GM18519 (cell line): ENCODE measurements around the gene SAMMSON.

ENCODE experiments used
- ATAC-seq: cut with Tn5 transposase; IDR thresholded peaks from one replicate; pipeline ENCODE4 v1.9.1; 2021; ENCODE audit warnings: mild to moderate bottlenecking, moderate library complexity; ENCODE audit not compliant: unreplicated experiment, low FRiP score

The SAMMSON gene

DNA sequence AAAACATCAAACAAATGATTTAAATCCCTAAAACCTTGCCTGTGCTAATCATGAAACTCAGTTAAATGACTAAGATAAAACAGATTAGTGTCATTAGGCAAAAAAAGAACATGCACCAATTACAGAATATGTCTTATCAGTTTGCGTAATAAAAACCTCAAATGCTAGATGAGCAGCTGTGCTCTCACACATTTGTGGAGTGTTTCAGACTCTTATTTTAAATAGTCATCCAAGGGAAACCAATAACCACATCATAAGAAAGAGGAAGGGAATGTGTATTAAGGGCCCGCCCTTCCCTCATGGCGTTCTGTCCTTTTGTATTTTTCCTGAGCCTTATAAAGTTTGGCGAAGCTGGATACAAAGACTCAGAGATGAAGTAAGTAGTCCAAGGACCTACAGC is 6.6 kb downstream of the SAMMSON start:
- ATAC-seq = no peak

DNA sequence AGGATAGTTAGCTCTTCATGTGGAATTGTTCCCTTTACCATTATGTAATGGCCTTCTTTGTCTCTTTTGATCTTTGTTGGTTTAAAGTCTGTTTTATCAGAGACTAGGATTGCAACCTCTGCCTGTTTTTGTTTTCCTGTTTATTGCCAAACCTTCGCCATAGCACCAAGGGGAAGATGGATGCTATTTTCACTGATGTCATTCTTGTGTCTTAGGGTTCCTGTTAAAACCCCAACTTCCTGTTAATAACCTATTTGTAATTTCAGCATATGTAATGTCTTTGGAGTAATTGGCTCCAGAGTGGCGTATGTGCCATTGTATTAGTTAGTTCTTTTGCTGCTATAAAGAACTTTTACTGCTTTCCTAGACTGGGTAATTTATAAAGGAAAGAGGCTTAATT is 10.8 kb downstream of the SAMMSON start:
- no peak for ATAC-seq

DNA sequence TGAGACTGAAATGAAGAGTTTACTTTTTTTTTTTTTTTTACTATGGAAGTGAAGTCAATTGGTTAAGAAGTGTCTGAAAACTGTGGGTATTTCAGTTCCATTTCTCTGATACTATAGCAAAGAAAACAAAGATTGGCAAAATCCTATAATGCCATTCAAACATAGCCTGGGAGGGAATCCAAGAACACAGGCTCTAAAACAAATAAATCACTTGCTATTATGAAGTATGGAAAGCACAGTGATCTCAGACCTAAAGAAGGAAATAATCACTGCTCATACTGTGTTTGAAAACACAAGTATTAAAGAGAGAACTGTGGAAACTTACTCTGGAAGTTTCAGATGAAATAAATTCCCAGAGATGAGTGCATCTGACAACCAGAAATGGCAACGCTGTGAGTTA is 12.0 kb downstream of the SAMMSON start:
- no peak for ATAC-seq

DNA sequence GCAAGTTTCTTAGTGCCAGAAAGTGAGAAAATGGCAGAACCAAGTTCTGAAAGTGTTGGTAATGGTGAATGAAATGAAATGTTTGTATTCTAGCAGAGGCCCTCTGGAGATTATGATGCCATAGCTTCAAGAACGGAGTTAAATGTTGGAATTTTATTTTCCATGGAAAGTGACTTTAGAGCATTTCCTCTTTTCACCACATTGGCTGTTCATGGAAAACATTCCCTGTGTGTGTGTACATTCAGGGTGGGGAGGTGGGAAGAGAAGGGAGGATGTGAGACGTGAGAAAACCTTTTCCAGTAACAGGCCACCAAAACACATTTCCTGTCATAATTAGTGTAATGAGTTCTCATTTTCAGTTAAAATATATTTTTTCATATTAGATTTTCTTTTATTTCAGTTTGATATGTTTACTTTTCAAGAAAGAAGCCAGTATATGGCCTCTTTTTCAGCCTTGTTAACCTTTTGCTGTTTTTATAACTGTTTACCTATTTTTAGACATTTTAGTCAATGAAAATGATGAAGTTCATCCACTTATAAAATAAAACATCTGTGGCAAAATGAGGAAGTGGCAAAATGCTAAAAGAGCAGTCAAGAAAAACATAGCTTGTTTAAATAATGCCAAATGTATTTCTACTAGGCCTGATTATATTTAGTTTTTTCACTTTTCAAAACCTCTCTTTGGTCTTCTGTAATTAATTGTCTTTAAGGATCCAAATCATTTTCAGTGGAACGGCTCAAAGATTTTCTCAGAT is 21.6 kb downstream of the SAMMSON start:
- no peak for ATAC-seq

DNA sequence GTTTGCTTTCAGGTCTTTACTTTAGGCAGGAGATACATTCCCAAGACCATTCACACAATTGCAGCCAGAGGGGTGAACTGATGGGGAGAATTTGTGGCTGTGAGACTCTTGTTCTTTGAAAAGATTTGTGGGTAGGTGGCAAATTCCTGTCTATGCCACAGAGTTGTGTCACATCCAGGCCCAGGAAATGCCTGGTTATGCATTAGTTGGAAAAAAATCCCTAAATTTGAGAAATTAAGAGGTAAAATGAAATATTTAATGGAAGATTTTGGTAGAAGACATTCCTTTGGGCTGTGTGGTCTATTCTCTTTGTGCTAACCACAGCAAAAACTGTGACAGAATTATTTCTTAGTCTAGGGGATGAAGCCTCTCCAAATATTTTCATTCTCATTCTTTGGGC is 28.8 kb downstream of the SAMMSON start:
- no peak for ATAC-seq

DNA sequence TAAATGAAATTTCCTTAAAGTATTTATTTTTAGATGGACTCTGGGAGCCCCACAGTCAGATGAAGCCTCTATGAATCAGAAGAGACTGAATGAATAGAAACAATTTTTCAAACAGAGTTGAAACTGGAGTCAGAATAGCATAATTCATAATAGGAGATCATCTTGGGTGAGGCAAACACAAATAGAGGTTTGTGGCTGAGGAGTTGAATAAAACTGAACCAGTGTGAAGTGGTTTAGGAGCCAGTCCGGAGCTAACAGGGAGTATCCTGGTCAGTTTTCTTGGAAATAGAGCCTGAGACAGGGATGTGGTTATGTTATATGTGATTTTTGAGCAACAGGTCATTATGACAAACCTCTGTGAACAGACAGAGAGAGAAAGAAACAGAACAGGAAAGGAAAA is 39.2 kb downstream of the SAMMSON start:
- ATAC-seq = no peak

DNA sequence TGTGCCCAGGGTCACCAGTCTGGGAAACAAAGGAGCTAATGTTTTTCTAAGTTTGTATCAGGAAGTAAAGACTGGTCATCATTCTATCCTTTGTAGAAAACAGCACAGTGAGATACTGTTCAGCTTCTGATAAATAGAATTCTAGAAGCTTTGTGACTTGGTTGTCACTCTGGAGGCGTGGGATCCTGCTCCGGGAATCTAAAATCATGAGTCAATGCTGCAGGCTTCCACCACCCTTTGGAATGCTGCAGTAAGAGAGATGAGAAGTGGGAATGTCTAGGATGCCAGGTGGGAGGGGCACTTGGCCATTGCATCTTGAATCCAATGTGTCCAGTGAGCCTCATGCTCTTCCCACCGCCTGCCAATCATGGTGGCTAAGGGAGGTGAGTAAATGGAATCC is 40.9 kb downstream of the SAMMSON start:
- ATAC-seq = no peak

DNA sequence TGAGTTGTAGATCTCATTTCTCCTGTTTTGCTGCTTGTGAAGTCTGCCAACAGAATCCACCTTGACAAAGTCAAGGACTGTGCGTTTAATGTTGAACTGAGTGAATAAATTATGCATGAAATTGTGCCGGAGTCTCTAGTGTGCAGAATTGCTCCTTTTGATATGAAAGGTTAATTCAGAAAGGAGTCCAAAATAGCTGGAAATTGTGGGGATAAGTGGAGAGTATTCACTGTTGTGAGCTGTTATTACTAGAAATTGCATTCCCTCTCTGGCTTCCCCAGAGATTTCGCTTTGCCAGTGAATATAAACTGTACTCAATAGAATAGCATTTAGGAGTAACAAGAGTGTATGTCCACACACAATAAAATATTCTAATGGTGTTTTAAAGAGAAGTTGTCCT is 43.1 kb downstream of the SAMMSON start:
- no peak for ATAC-seq

DNA sequence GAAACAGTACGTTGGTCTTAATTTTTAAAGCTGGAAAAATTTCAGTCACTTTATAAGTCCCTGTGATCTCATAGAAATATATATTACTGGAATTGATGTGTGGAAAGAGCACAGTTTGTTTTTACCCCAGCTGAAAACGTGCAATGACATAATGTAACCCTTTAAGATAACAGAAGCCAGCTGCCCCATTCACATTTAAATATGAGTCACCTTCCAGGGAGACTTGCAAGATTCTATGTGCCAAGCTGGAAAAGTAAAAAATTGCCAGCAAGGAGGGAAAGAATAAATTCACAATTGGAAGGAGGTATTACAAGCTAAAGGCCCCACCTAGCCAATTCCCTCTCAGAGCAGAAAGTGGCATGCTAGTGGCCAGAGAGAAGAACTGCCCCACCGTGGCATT is 50.2 kb downstream of the SAMMSON start:
- ATAC-seq = no peak

DNA sequence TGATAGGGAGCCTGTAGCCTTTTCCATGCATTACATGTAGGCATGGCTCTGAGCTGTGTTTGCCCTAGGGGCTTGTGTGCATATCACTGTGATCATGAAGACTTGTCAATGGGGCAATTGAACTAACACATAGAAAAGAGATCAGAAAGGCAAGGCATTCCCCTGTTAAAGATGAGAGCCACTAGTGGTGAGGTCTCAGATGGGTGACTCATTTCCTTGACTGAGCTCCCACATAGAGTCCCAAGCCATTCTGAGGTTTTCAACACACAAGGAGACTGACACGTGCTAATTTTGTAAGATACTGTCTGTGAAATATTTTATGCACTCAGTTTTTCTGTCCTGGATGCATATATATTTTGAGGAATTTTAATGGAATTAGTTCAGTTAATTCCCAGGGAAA is 53.8 kb downstream of the SAMMSON start:
- ATAC-seq = no peak

DNA sequence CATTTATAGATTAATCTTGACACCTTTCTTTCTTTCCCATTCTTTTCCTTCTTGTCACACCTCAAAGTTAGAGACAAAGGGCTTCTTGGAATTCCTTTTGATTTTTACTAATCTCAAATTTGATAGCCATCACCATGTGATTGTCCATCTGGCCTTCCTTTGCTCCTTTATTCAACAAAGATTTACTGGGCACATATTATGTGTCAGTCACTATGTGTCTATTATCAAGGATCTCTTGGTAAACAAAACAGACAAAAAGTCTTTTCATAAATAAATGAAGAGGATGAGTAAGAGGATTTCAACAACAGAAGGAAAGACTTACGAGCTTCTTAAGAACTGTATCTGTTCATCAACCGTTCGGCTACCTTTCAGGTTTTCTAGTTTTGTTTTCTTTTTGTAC is 56.5 kb downstream of the SAMMSON start:
- no peak for ATAC-seq

DNA sequence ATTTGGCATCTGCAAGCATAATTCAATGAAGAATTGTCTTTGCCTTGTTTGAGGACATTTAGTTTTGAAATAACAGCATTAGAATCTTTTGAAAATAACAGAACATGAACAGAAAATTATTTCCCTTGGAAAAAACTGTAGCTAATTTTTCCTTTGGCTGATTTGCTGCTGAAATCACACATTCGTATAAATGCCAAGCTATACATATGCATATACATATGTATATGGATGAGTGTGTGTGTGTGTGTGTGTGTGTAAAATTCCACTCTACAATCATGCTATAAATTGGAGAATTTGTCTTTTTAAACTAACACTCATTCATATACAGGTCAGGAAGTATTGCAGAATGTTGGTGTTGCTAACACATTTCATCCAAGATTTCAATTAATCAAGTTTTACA is 57.9 kb downstream of the SAMMSON start:
- no peak for ATAC-seq

DNA sequence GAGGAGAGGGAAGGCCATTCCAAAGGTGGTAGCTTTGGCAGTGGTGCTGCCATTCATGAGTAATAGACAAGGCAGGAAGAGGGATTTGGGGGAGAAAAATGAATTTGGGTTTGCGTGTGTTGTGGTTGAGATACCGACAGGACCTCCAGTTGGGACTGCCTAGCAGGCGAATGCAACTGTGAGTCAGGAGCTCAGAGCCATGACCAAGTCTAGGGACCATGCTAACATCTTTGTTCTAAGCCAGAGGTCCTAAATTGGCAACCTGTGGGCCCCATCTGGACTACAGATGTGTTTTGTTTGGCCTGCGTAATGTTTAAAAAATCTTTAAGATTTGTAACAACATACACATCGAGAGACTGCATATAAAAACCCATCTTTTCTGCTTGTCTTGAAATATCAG is 61.6 kb downstream of the SAMMSON start:
- no peak for ATAC-seq

DNA sequence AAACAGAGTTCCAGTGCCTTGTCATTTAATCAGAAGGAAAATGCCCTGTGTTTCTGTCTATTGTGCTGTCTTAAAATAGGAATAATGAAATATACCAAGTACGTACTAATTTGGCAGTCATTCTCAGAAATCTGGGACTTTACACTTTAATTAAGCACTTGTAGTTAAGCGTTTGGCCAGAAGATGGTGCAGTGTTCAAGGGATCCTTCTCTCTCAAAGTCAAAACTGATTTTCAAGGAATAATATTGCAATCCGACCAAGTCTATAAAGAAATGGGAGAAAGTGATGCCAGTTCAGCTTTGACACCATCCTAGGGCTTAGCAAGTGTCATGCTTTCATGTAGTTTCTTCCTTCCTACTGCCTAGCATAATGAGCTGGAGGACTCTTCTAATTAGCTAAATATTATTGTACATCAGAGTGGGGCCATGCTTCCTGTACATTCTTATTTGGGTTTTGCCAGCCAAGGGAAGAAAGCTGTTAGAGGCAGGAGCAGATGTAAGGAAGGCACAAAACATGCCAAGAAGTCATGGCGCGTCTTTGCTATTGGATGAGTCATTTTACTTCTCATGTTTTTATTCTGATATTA is 64.8 kb downstream of the SAMMSON start:
- no peak for ATAC-seq

DNA sequence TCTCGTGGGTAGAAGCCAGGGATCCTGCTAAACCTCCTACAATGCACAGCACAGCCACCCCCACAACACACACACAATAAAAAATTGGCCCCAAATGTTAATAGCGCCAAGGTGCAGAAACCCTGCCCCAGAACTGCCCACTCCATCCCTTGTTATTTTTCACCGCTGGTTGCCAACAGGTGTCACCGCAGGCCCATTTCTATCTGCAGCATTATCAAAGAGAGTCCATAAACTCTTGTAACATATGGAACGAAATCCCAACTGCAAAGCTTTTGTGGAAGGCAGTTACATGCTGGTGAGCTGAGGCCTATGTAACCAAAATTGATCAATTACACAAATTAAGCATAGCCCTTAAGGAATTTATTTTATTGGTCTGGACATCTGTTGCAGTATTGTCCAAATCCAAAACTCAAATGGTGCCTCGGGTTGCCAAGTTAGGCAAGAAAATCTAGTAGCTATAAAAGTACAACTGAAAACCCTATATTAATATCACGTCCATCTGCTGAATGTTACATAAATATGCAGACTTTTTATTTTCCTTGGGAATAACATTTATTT is 66.2 kb downstream of the SAMMSON start:
- no peak for ATAC-seq

DNA sequence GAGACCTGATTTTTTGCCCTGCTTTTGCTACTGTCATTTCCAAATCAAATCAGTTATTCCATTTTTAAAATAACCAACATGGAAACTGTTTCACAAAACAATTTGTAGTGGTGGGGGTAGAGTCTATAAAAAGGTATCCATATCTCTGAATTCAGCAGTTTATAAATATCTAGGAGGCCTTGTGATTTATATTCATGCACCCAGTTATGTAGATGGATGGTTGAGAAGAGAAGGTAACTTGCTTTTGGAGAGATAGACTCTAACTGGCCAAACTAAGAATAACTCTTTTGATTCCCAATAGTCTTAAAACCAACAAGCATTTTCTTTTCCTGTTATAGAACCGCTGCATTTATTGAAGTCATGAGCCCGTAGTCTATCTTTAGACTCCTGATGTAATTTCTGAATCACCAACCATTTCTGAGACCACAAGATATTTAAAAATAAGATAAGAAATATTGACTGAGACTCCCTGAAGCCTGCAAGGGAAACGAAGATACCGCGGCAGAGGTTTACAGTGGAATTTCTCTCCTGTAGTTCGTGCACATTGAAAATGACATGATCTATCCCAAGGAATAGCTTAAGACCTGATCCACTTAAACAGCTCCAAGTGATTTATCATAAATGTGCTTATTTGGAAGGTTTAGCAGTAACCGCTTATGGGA is 68.5 kb downstream of the SAMMSON start:
- no peak for ATAC-seq

DNA sequence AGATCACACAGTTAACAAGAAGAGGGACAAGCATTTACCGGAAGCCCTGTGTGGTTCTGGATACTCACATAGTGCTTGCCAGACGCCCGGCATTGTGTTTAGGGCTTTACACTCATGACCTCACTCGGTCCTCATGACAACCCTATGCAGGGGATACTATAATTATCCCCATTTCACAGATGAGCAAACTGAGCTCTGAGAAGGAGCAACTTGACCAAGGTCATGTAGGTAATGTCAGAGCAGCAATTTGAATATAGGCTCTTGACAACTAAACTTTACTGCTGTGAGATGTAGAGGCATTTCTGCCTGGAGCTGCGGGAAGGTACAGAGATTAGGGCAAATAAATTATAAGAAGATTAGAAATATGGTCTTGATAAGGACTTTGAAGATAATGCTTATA is 70.0 kb downstream of the SAMMSON start:
- no peak for ATAC-seq

DNA sequence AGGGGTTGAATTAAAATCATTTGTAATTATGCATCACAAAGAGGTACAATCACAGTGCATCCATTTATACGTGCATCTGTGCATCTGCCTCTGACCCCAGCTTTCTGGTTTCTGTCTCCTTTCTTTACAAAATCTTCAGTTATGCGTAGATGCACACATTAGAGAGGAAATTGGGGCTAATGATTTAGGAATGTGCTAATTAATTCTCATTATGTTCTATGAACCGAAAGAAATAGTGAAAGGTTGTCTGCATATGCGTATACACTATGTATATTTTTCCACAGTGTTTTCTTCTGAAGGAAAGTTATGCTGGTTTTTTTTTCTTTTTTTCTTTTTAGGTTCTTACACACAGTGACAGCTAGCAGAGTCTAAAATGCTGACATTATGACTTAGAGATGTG is 71.6 kb downstream of the SAMMSON start:
- no peak for ATAC-seq

DNA sequence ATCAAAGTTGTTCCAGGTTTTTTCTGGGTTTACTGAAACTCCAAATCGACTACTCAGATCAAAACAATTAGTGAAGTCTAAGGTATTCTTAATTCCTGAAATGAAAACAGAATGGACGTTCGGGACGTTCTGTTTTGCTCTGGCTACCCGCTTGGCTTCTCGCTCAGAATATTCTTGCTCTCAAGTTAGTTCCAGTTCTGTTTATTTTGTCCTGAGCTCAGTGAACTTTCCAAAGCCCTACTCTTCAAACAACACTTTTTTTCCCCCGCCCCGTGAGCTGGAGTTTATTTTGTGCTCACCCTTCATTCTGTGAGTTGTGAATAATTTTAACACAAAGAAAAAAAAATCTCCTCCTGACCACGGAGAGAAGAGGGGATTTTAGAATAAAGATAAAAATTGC is 72.6 kb downstream of the SAMMSON start:
- ATAC-seq = no peak

DNA sequence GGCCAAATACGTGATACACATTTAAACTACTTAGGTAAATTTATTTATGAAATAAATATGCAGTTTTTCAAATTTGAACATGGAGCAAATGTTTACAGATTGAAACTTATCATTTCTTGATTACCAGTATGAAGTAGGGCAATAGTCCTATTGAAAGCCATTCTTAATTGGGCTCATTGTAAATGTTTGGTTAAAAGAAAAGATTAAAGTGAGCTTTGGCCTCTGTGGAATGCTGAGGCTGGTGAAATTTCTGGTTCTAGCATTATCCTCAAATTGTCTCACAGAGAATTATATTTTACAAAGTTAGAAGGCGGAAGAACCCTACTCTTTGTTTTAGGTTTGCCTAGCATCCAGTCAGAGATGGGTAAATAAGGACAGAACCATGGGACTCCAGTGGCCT is 73.2 kb downstream of the SAMMSON start:
- ATAC-seq = no peak

DNA sequence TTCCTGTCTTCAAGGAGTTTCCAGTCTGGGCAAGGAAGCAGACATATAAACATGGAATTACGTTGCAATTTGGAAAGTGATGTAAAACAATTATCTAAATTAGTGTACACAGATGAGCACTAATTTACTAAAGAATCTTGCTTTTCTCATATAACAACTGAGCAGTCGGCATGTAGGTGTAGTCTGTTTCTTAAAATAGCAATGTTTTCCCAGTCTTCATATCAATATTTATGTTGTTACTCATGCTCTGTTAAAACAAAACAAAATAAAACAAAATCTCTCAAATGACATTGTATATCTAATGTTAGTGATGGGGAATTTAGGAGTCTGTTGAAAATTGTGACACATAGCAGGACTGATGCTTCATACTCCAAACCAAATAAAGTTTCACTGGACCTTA is 75.6 kb downstream of the SAMMSON start:
- ATAC-seq = no peak

DNA sequence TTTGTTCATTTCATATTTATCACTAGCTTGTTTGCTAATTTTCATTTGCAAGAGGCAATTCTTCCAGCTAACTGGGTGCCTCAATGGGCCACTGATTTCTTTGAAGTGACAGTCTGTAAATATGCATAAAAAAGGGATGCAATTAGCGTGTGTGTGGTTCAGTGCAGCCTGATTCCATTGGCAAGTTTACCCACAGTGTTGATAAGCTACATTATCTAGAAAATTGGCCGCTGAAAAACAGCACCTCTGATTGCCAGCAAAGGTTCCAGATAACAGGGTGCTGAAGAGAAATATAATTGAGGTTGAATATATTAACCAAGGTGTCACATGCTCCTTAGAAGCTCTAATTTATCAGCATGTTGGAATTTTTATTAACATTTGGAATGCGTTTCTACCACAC is 76.9 kb downstream of the SAMMSON start:
- ATAC-seq = no peak
